Left colon (tissue), 2 donors: ENCODE measurements around the gene GRIN2A. TPM values are rescaled to one million over a fixed set of nuclear protein-coding genes. Genes with fewer than 3 reads are reported as not detected.

Source experiments
- ATAC-seq: fragments of 200-7000 bp; cut with Tn5 transposase; one replicate; pipeline ENCODE4 v1.9.1; 2020; ENCODE audit warnings: mild to moderate bottlenecking, moderate library complexity
- DNase-seq, 2 donors: peaks; one replicate each; pipeline ENCODE4 v3.0.0-alpha.2; 2020
- intact Hi-C, 2 donors: fragments of 100-400 bp; cut with DNase I in 1 of 2; cut with micrococcal nuclease in 1 of 2; formaldehyde crosslinking; loops; one replicate each; pipeline versions ENCODE4 v1.11.2 to v1.14.0; 2022; cut with DNase I, micrococcal nuclease
- total RNA-seq, 2 donors: library from RNA; stranded (reverse); fragmentation: NEBNext Ultra II Directional; extraction: Animal tissue kit (Norgen Biotek cat#: 25700); gene quantifications; one replicate each; pipeline ENCODE4 v1.2.1, GENCODE V29; 2021
- donor health status: DM: no; HTN: no; CAD: no.
- donor health status: DM: yes; HTN: yes; CAD: no.

GRIN2A gene
- total RNA-seq, 2 donors from 2014 or later: 0.24 to 0.78 TPM

DNA sequence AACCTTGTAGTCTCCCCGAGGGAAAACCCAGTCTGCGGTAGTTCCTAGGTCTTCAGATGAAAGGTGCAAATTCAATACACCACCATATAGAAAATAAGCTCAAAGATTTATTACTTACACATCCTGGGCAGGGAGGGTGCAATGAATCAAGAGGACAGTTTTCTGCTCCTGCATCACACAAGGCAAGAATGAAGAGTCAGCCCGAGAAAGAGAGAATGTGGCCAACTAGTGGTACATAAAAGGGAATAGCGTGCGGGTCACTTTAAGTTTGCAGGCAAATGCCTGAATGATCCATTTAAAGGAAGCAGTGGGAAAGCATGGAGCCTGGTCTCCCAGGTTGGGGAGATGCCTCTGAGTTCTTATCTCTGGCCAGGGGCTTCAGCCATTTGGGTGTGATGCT, 403.4 kb downstream of the GRIN2A start:
- ATAC-seq (no peak), DNase-seq (no peak)
- intact Hi-C loops: no loop called here

DNA sequence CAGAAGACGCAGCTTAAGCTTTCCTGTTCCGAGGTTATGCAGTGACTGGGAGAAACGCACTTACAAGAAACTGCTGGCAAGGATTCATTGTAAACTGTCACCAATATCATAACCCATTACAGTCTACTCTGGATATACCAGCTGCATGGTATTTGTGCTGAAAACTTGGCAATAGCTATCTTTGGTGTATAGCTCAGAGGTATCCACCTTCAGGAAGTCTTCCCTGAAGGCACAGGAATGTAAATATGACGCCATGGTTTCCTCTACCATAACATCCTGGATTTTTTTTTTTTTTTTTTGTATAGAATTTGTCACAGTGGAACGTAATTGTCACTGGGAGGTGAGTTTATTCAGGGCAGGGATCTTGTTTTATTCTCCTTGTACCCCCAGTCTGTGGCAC, 406.2 kb downstream of the GRIN2A start:
- peak; percentile 34 for ATAC-seq
- intact Hi-C loops: no loop called here
- no peak for DNase-seq

GRCh38 chr16:9773289-9773688, 408.9 kb downstream of the GRIN2A start:
- intact Hi-C loops: no loop called here
- ATAC-seq (no peak), DNase-seq (no peak)

DNA sequence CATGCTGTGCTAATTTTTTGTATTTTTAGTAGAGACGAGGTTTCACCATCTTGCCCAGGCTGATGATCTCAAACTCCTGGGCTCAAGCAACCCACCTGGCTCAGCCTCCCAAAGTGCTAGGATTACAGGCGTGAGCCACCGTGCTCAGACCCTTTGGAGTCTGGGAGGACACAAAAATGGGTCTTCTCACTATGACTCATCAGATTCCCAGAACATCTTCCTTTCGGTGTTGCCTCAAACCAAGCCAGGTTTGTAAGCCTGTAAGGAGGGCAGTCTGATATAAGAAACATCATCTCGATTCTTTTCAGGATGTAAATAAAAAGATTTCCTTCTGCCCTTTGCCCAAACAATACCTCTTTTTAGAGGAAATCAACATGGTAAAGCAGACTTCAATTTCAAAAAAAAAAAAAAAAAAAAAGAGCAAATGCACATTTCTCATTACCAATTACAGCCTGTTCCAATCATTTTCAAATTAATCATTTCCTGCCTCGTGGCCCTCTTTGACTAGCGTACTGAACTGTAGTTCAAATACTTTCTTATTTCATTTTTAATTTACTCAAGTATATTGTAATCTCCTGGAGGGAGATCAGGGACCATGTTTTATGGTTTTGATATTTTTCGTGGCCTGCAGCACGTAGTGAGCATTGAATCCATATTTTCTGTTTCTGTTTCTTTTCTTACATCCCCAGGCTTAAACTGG, 409.6 kb downstream of the GRIN2A start:
- ATAC-seq (no peak), DNase-seq (no peak)
- intact Hi-C loops: no loop called here

- intact Hi-C loops: no loop called here
- DNase-seq: no peak
- no peak for ATAC-seq
These were observed 415.3 kb downstream of the GRIN2A start for GRCh38 chr16:9766891-9767290.

GRCh38 chr16:9763505-9763904, 418.7 kb downstream of the GRIN2A start:
- no peak for ATAC-seq
- DNase-seq: no peak
- intact Hi-C loops: no loop called here

DNA sequence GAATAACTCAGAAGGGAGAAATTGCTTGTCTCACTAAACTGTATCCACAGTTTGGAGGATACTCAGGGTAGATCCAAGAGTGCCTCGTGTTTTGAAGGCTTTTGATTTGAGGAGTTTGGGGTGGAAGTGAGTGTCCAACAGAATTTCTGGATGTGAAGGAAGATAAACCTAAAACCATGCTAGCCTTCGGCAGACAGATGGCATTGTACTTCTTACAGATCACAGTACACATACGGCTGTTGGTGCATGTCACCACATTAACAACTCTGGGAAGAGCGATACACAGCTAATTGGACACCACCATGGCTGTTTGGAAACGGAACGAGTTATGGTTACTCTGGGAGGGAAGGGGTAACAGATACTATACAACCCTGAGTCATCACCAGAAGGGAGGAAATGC, 420.4 kb downstream of the GRIN2A start:
- no peak for ATAC-seq
- intact Hi-C loops: no loop called here

DNA sequence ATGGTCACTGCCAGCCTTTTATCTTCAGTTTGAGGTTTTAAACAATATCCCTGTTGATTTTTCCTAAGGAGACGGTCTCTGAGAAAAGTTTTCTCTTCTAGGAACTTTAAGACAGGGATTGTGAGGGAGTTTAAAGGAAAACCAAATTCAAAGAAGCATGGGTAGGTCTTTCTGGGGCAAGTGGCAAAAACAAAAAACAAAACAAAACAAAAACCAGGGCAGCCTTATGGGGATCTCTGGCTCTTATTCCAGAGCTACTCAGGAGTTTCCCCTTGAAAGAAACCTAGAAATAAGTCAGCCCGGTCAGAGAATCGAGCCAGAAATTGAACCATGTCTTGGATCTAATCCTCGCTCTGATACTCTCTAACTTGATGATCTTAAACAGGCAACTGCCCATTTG, 424.5 kb downstream of the GRIN2A start:
- DNase-seq (no peak), ATAC-seq (no peak)
- intact Hi-C loops: no loop called here

More for the DNA sequence above, 420.4 kb downstream of the GRIN2A start:
- DNase-seq: no peak

- DNase-seq (no peak), ATAC-seq (no peak)
- intact Hi-C loops: no loop called here
These were observed 425.8 kb downstream of the GRIN2A start for GRCh38 chr16:9756434-9756833.

- intact Hi-C loops: no loop called here
- no peak for DNase-seq
- no peak for ATAC-seq
These were observed 427.1 kb downstream of the GRIN2A start for GRCh38 chr16:9755081-9755480.

DNA sequence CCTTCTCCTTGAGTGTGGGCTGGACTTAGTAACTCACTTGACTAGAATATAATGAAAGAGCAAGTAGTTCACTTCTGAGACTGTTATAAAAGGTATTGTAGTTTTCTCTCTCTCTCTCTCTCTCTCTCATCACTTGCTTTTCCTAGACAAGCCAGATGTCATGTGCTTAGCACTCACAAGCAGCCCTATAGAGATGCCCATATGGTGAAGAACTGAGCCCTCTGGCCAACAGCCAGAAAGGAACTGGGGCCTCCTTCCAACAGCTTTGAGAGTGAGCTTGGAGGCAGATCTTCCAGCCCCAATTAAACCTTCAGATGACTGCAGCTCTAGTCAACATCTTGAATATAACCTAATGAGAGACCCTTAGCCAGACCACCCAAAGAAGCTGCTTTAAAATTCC, 440.5 kb downstream of the GRIN2A start:
- DNase-seq: no peak
- intact Hi-C loops: no loop called here
- no peak for ATAC-seq

GRCh38 chr16:9739301-9739700, 442.9 kb downstream of the GRIN2A start:
- intact Hi-C loops: no loop called here

GRCh38 chr16:9738690-9739089, 443.5 kb downstream of the GRIN2A start:
- ATAC-seq: no peak
- intact Hi-C loops: no loop called here

More at GRCh38 chr16:9739301-9739700, 442.9 kb downstream of the GRIN2A start:
- DNase-seq (no peak), ATAC-seq (no peak)

GRCh38 chr16:9736547-9736946, 445.7 kb downstream of the GRIN2A start:
- intact Hi-C loops: no loop called here
- no peak for ATAC-seq
- DNase-seq: no peak

More at GRCh38 chr16:9738690-9739089, 443.5 kb downstream of the GRIN2A start:
- DNase-seq: no peak

- DNase-seq: no peak
These were observed 459.1 kb downstream of the GRIN2A start for GRCh38 chr16:9723136-9723535.

GRCh38 chr16:9713907-9714306, 468.3 kb downstream of the GRIN2A start:
- ATAC-seq (no peak), DNase-seq (no peak)
- intact Hi-C loops: no loop called here

More at GRCh38 chr16:9723136-9723535, 459.1 kb downstream of the GRIN2A start:
- ATAC-seq: no peak
- intact Hi-C loops: no loop called here

DNA sequence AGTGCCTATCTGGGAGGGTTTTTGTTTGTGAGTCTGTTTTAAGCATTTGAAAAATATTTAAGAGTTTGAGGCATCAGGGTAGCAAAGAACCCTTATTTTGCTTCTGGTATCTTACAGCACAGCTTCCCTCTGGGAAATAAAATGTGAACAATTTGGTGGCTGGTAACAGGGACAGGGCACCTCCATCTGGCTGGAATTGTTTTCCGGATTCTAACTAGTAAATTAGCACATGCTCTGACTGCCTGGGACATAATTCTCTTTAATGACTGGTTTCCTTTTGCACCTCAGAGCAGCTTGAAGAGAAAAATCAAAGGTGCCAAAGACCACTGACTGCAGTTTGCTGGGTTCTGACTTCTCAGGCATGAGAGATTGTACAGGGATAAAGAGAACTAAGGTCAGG, 469.1 kb downstream of the GRIN2A start:
- ATAC-seq: no peak
- no peak for DNase-seq
- intact Hi-C loops: no loop called here

GRCh38 chr16:9708972-9709620, 473.1 kb downstream of the GRIN2A start:
- DNase-seq: no peak
- ATAC-seq: no peak
- intact Hi-C loops: no loop called here

GRCh38 chr16:9706217-9706836, 475.9 kb downstream of the GRIN2A start:
- intact Hi-C loops: no loop called here
- peak; percentile 51 for ATAC-seq
- no peak for DNase-seq

DNA sequence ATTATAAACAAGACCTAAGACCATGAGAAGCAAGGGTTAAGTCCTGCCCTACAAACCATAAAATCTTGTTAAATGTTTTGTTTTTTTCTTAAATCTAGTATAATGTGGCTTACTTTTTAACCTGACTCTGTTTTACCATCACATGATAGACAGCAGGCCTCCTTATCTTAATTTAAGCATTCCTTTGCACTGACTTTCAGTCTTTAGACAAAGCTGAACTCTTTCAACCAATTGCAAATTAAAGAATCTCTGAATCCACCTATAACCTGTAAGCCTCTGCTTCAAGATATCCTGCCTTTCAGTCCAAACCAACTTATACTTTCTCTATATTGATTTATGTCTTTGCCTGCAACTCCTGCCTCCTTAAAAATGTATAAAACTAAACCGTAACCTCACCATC, 478.5 kb downstream of the GRIN2A start:
- intact Hi-C loops: no loop called here
- DNase-seq (no peak), ATAC-seq (no peak)
